Testis (tissue), 2 donors: ENCODE data around the gene CFAP53.

Experiments
- POLR2A ChIP-seq: fragments of 450-650 bp; IDR thresholded peaks from one replicate; pipeline ENCODE4 v1.6.1; 2017; ENCODE audit warnings: antibody characterized with exemption, mild to moderate bottlenecking, moderate library complexity
- TF ChIP-seq, protein P1 (sequence below), 3 experiments: fragments of 450-650 bp in 2 of 3; fragments of 200-600 bp in 1 of 3; sonication (generic) in 1 of 3; IDR thresholded peaks; one replicate each; pipeline ENCODE4 v1.5.1; 2016 to 2019; ENCODE audit warnings: antibody characterized with exemption in 3 of 3, mild to moderate bottlenecking in 2 of 3, moderate library complexity in 1 of 3

DNA sequence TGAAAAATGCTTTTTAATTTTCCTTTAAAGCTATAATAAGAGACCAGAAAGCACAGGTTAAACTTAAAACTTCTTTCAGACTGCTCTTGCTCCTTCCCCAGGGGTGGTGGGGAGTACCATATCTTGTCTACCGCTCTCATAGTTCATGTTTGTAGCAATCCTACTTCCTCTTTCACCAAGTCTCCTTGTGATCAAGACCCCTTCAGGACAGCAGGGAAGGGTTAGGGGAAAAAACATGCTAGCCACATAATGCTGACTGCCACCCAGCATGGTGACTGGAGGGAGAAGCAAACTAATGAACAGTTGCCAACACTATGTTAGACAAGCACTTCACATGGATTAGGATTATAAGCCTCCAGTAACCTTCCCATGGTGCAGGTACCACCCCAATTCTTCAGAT, 79.9 kb downstream of the CFAP53 start:
- TF ChIP-seq, protein P1, sequence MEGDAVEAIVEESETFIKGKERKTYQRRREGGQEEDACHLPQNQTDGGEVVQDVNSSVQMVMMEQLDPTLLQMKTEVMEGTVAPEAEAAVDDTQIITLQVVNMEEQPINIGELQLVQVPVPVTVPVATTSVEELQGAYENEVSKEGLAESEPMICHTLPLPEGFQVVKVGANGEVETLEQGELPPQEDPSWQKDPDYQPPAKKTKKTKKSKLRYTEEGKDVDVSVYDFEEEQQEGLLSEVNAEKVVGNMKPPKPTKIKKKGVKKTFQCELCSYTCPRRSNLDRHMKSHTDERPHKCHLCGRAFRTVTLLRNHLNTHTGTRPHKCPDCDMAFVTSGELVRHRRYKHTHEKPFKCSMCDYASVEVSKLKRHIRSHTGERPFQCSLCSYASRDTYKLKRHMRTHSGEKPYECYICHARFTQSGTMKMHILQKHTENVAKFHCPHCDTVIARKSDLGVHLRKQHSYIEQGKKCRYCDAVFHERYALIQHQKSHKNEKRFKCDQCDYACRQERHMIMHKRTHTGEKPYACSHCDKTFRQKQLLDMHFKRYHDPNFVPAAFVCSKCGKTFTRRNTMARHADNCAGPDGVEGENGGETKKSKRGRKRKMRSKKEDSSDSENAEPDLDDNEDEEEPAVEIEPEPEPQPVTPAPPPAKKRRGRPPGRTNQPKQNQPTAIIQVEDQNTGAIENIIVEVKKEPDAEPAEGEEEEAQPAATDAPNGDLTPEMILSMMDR (IDR thresholded peaks at IDR 0.05): no peak
- TF ChIP-seq POLR2A: no peak
